Progenitor cell of endocrine pancreas (in vitro differentiated cells): ENCODE data around the gene TRNT1. TPM values are rescaled to one million over a fixed set of nuclear protein-coding genes. Genes with fewer than 3 reads are reported as not detected.

ENCODE experiments used
- DNase-seq: peaks from one replicate; pipeline ENCODE4 v3.0.0; 2021; ENCODE audit warnings: low spot score; ENCODE audit not compliant: unreplicated experiment
- H3K27ac Mint-ChIP-seq: 2 replicates; pipeline ENCODE4 v1.8.0; 2021; ENCODE audit warnings: mild to moderate bottlenecking, moderate library complexity, mixed read lengths
- H3K27me3 Mint-ChIP-seq: 2 replicates; pipeline ENCODE4 v1.8.0; 2021; ENCODE audit warnings: mixed read lengths
- H3K36me3 Mint-ChIP-seq: 2 replicates; pipeline ENCODE4 v1.8.0; 2022; ENCODE audit warnings: mixed read lengths; ENCODE audit not compliant: insufficient read depth
- H3K4me1 Mint-ChIP-seq: 2 replicates; pipeline ENCODE4 v1.8.0; 2021; ENCODE audit warnings: low read depth, mixed read lengths
- H3K4me3 Mint-ChIP-seq: 2 replicates; pipeline ENCODE4 v1.8.0; 2021; ENCODE audit warnings: low read depth, mild to moderate bottlenecking, moderate library complexity, mixed read lengths
- H3K9me3 Mint-ChIP-seq: 2 replicates; pipeline ENCODE4 v1.8.0; 2021; ENCODE audit warnings: low read depth, mixed read lengths
- CTCF ChIP-seq: fragments of 200-600 bp; sonication (generic); IDR thresholded peaks from one replicate; pipeline ENCODE4 v1.5.0; 2021; ENCODE audit warnings: antibody characterized with exemption, mild to moderate bottlenecking; ENCODE audit not compliant: unreplicated experiment
- total RNA-seq: library from RNA; stranded (reverse); gene quantifications from 2 replicates; pipeline ENCODE4 v1.2.1, GENCODE V29; 2021

The TRNT1 gene
- total RNA-seq, 1 donor from 2014 or later: 26.5 TPM

DNA sequence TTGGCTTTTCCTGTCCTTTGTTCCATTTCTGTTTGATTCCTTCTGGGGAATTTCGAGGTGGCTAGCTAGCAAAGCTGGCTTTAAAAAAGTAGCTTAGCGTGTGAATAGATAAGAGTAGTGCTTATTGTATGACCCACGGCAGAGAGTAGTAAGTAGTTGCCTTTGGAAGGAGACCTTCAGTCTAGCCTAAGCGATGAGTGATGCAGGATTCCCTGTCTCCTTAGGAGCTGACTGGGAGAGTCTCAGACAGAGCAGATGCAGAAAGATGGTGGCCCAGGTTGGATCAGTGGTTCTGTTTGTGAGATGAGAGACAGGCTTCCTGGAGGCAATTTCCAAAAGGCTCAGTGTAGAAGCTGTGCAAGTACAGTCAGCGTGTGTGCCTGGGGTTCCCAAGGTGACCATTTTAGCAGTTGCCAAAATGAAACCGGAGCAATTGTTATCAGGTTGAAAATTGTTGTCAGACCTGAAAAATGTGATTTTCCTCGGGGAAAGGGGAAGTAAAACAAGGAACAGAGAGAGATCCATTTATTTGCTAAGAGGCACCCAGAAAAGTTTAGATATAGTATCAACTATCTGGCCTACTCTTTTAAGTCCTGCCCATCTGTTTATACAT lies 15.9 kb upstream of the TRNT1 start:
- no peak overlapping the region for H3K4me3 Mint-ChIP-seq
- no peaks in the 10 kb centered on the region for H3K9me3 Mint-ChIP-seq

DNA sequence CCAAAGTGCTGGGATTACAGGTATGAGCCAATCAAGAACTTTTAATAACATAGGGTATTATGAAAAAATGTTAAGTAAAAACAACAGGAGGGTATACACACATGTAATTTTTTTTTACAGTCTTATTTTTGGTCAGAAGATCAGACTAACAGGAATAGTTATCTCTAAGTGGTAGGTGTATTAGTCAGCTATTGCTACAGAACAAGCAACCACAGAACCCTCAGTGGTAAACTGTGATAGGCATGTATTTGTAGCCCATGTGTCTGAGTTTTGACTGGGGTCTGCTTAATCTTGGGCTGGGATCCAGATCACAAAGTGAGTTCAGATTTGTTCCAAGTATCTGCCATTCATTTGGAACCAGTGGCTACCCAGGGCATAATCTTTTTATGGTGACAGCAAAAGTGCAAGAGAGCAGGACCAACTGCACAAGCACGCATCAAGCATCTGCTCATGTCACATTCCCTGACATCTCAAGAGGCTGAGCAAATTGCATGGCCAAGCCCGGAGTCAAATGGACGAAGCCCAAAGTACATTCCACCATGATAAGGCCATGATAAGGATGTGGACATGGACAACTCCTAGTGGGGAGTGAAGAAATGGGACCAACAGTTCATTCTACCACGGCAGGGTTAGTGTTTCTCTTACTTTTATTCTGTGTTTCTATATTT lies 13.6 kb upstream of the TRNT1 start:
- no peaks in the 10 kb centered on the region for H3K36me3 Mint-ChIP-seq
- TF ChIP-seq CTCF: no peak
- peaks cover 10% of the 10 kb centered on the region for H3K4me1 Mint-ChIP-seq
- no peak overlapping the region for H3K27ac Mint-ChIP-seq
- no peak overlapping the region for H3K4me3 Mint-ChIP-seq
- no peak for DNase-seq
- no peaks in the 10 kb centered on the region for H3K9me3 Mint-ChIP-seq
- peaks cover 14% of the 10 kb centered on the region for H3K27me3 Mint-ChIP-seq

More for the DNA sequence above, 15.9 kb upstream of the TRNT1 start:
- peaks cover 10% of the 10 kb centered on the region for H3K4me1 Mint-ChIP-seq
- H3K27ac Mint-ChIP-seq: no peak overlapping the region
- DNase-seq: no peak
- peaks cover 14% of the 10 kb centered on the region for H3K27me3 Mint-ChIP-seq
- no peak for TF ChIP-seq CTCF
- H3K36me3 Mint-ChIP-seq: no peaks in the 10 kb centered on the region

DNA sequence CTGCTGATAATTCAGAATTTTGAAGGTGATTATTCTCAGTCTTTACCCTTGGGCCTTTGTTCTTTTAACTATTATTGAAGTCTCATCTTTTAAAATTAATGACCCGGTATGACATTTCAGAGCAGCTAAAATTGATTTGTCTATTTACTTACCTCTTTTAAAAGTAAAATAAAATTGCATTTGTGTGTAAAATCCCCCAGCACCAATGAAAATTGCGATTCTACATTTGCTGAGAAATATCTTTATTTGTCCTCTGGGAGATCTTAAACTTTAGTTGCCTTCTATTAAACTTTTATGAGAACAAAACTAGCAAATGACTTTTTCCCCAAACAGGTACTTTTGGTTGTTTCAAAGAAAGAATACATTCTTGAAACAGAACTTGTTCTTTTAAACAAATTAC lies 9.1 kb upstream of the TRNT1 start:
- Mint-ChIP-seq H3K4me3 (no peak overlapping the region), H3K27me3 (peaks cover 4% of the 10 kb centered on the region), H3K9me3 (no peaks in the 10 kb centered on the region), H3K4me1 (no peaks in the 10 kb centered on the region), H3K27ac (no peak overlapping the region), H3K36me3 (no peaks in the 10 kb centered on the region)
- no peak for DNase-seq
- no peak for TF ChIP-seq CTCF

GRCh38 chr3:3119393-3119851 lies 7.3 kb upstream of the TRNT1 start:
- no peak overlapping the region for H3K4me3 Mint-ChIP-seq
- H3K36me3 Mint-ChIP-seq: no peaks in the 10 kb centered on the region
- no peaks in the 10 kb centered on the region for H3K9me3 Mint-ChIP-seq
- no peak for TF ChIP-seq CTCF
- no peak overlapping the region for H3K27ac Mint-ChIP-seq
- DNase-seq: no peak
- peaks cover 4% of the 10 kb centered on the region for H3K27me3 Mint-ChIP-seq
- no peaks in the 10 kb centered on the region for H3K4me1 Mint-ChIP-seq

- H3K27me3 Mint-ChIP-seq: no peaks in the 10 kb centered on the region
- H3K36me3 Mint-ChIP-seq: peaks cover 7% of the 10 kb centered on the region
- no peaks in the 10 kb centered on the region for H3K9me3 Mint-ChIP-seq
- no peak for DNase-seq
- no peak for TF ChIP-seq CTCF
- H3K4me1 Mint-ChIP-seq: peaks cover 14% of the 10 kb centered on the region
- H3K4me3 Mint-ChIP-seq: peak overlapping the region; percentile 96
- peak overlapping the region; percentile 98 for H3K27ac Mint-ChIP-seq
Measured at GRCh38 chr3:3125977-3126376, 763 bp upstream of the TRNT1 start.
